Skeletal muscle satellite cell (primary cell): ENCODE data around the gene PGP.

Experiments
- H3K27me3 ChIP-seq: 2 replicates; pipeline ENCODE4 v1.7.0; 2013; ENCODE audit warnings: low read length; ENCODE audit not compliant: control insufficient read depth, insufficient read depth
- H3K36me3 ChIP-seq: 2 replicates; pipeline ENCODE4 v1.7.0; 2013; ENCODE audit warnings: mild to moderate bottlenecking, control low read depth, low read length; ENCODE audit not compliant: insufficient read depth
- H3K4me1 ChIP-seq: 2 replicates; pipeline ENCODE4 v1.7.0; 2013; ENCODE audit warnings: low read length; ENCODE audit not compliant: control insufficient read depth, insufficient read depth
- H3K4me2 ChIP-seq: 2 replicates; pipeline ENCODE4 v1.7.0; 2013; ENCODE audit warnings: mild to moderate bottlenecking, low read length
- H3K4me3 ChIP-seq: 2 replicates; pipeline ENCODE4 v1.7.0; 2013; ENCODE audit warnings: low read length
- H3K9ac ChIP-seq: 2 replicates; pipeline ENCODE4 v1.7.0; 2013; ENCODE audit warnings: mild to moderate bottlenecking, low read depth, low read length, moderate library complexity
- H3K9me3 ChIP-seq: replicated peaks from 2 replicates; pipeline ENCODE4 v1.7.0; 2013; ENCODE audit warnings: mild to moderate bottlenecking, control low read depth, low read length

PGP gene

GRCh38 chr16:2211923-2212347 lies 2.7 kb downstream of the PGP start:
- H3K4me3 ChIP-seq: no peak overlapping the region
- no peaks in the 10 kb centered on the region for H3K9me3 ChIP-seq
- H3K4me2 ChIP-seq: peak overlapping the region; percentile 98
- H3K27me3 ChIP-seq: no peaks in the 10 kb centered on the region
- peaks cover 20% of the 10 kb centered on the region for H3K4me1 ChIP-seq
- no peak overlapping the region for H3K9ac ChIP-seq
- H3K36me3 ChIP-seq: peaks cover 22% of the 10 kb centered on the region

GRCh38 chr16:2210386-2211365 lies 4.0 kb downstream of the PGP start, which contains the start of gene BRICD5:
Gene BRICD5, minus strand, starts transcription at chr16:2210863. Its CDS starts 30 bp downstream, at chr16:2210833.
- H3K4me2 ChIP-seq: no peak within 1 kb of the TSS
- H3K9me3 ChIP-seq: no peaks in the 10 kb centered on the region
- H3K4me1 ChIP-seq: peaks cover 32% of the 10 kb centered on the region

GRCh38 chr16:2210009-2210332 lies 4.7 kb downstream of the PGP start:
- peaks cover 32% of the 10 kb centered on the region for H3K4me1 ChIP-seq

More at GRCh38 chr16:2210386-2211365, 4.0 kb downstream of the PGP start, which contains the start of gene BRICD5:
- Histone ChIP-seq H3K9ac (no peak within 1 kb of the TSS), H3K4me3 (no peak within 1 kb of the TSS), H3K36me3 (peaks cover 22% of the 10 kb centered on the region), H3K27me3 (no peaks in the 10 kb centered on the region)

GRCh38 chr16:2209258-2210008 lies 5.2 kb downstream of the PGP start:
- Histone ChIP-seq H3K36me3 (peaks cover 22% of the 10 kb centered on the region), H3K4me3 (no peak overlapping the region), H3K27me3 (no peaks in the 10 kb centered on the region), H3K4me1 (peaks cover 37% of the 10 kb centered on the region), H3K9me3 (no peaks in the 10 kb centered on the region), H3K9ac (no peak overlapping the region), H3K4me2 (no peak overlapping the region)

More at GRCh38 chr16:2210009-2210332, 4.7 kb downstream of the PGP start:
- Histone ChIP-seq H3K9ac (no peak overlapping the region), H3K9me3 (no peaks in the 10 kb centered on the region), H3K4me2 (no peak overlapping the region), H3K27me3 (no peaks in the 10 kb centered on the region), H3K36me3 (peaks cover 22% of the 10 kb centered on the region), H3K4me3 (no peak overlapping the region)

GRCh38 chr16:2208772-2209171 lies 5.9 kb downstream of the PGP start:
- H3K4me3 ChIP-seq: no peak overlapping the region
- H3K4me1 ChIP-seq: peaks cover 36% of the 10 kb centered on the region
- no peaks in the 10 kb centered on the region for H3K9me3 ChIP-seq
- H3K36me3 ChIP-seq: peaks cover 22% of the 10 kb centered on the region
- no peaks in the 10 kb centered on the region for H3K27me3 ChIP-seq
- no peak overlapping the region for H3K9ac ChIP-seq
- H3K4me2 ChIP-seq: no peak overlapping the region

- Histone ChIP-seq H3K4me2 (no peak overlapping the region), H3K4me3 (no peak overlapping the region), H3K9me3 (no peaks in the 10 kb centered on the region), H3K9ac (no peak overlapping the region), H3K36me3 (peaks cover 22% of the 10 kb centered on the region), H3K27me3 (no peaks in the 10 kb centered on the region), H3K4me1 (peaks cover 32% of the 10 kb centered on the region)
These were observed 6.3 kb downstream of the PGP start for GRCh38 chr16:2208308-2208707.

GRCh38 chr16:2207872-2208271 lies 6.8 kb downstream of the PGP start:
- Histone ChIP-seq H3K4me2 (no peak overlapping the region), H3K27me3 (no peaks in the 10 kb centered on the region), H3K36me3 (peaks cover 22% of the 10 kb centered on the region), H3K4me1 (peaks cover 27% of the 10 kb centered on the region), H3K4me3 (no peak overlapping the region), H3K9me3 (no peaks in the 10 kb centered on the region), H3K9ac (no peak overlapping the region)

- Histone ChIP-seq H3K4me2 (peak overlapping the region; percentile 97), H3K4me3 (no peak overlapping the region), H3K9me3 (no peaks in the 10 kb centered on the region), H3K4me1 (peaks cover 18% of the 10 kb centered on the region), H3K9ac (no peak overlapping the region), H3K36me3 (peaks cover 22% of the 10 kb centered on the region), H3K27me3 (no peaks in the 10 kb centered on the region)
These were observed 7.7 kb downstream of the PGP start for GRCh38 chr16:2206780-2207433.

- Histone ChIP-seq H3K36me3 (peaks cover 22% of the 10 kb centered on the region), H3K4me1 (peaks cover 18% of the 10 kb centered on the region), H3K9ac (peak overlapping the region; percentile 97)
These were observed 8.2 kb downstream of the PGP start for GRCh38 chr16:2206420-2206779.

GRCh38 chr16:2205967-2206313 lies 8.7 kb downstream of the PGP start:
- H3K4me3 ChIP-seq: peak overlapping the region; percentile 95
- no peaks in the 10 kb centered on the region for H3K27me3 ChIP-seq
- H3K9ac ChIP-seq: peak overlapping the region; percentile 97
- H3K36me3 ChIP-seq: peaks cover 22% of the 10 kb centered on the region
- peaks cover 18% of the 10 kb centered on the region for H3K4me1 ChIP-seq
- H3K4me2 ChIP-seq: peak overlapping the region; percentile 97
- no peaks in the 10 kb centered on the region for H3K9me3 ChIP-seq

More at GRCh38 chr16:2206420-2206779, 8.2 kb downstream of the PGP start:
- H3K4me3 ChIP-seq: peak overlapping the region; percentile 95
- peak overlapping the region; percentile 97 for H3K4me2 ChIP-seq
- no peaks in the 10 kb centered on the region for H3K9me3 ChIP-seq
- no peaks in the 10 kb centered on the region for H3K27me3 ChIP-seq
